CD14-positive monocyte (primary cell): ENCODE results near the gene ABO. TPM values are rescaled to one million over a fixed set of nuclear protein-coding genes. Genes with fewer than 3 reads are reported as not detected.
"Not testable (repeated sequence)": the region's sequence is repeated elsewhere in the genome, so short reads cannot be mapped to it uniquely, and the experiment has no call there.

Experiments
- DNase-seq, 3 donors: peaks; one replicate each; pipeline ENCODE4 v3.0.0-alpha.2; 2011 to 2022
- H2AFZ ChIP-seq: 2 replicates; pipeline ENCODE4 v1.6.0; 2012; ENCODE audit warnings: mild to moderate bottlenecking, low read depth, low read length, inconsistent platforms; ENCODE audit not compliant: insufficient read depth, poor library complexity, severe bottlenecking
- H3K27ac ChIP-seq, 2 donors: 1 replicate in 1 of 2; 2 replicates in 1 of 2; pipeline ENCODE4 v1.5.1; 2012 to 2013; ENCODE audit warnings: low read length in 2 of 2, control low read depth in 1 of 2, inconsistent platforms in 1 of 2, low read depth in 1 of 2, mild to moderate bottlenecking in 1 of 2
- H3K27me3 ChIP-seq, 2 donors: one replicate each; pipeline versions ENCODE4 v1.6.0 to v1.6.1; 2011 to 2013; ENCODE audit warnings: low read length in 2 of 2; ENCODE audit not compliant: control insufficient read depth in 2 of 2, insufficient read depth in 2 of 2
- H3K36me3 ChIP-seq, 2 donors: replicated peaks in 1 of 2; 1 replicate in 1 of 2; 2 replicates in 1 of 2; pipeline versions ENCODE4 v1.5.1 to v1.6.1; 2012 to 2013; ENCODE audit warnings: low read length in 2 of 2, control low read depth in 1 of 2, inconsistent platforms in 1 of 2, mild to moderate bottlenecking in 1 of 2; ENCODE audit not compliant: insufficient read depth in 2 of 2, control insufficient read depth in 1 of 2
- H3K4me1 ChIP-seq, 2 donors: 1 replicate in 1 of 2; 2 replicates in 1 of 2; pipeline versions ENCODE4 v1.5.1 to v1.6.1; 2012 to 2013; ENCODE audit warnings: low read length in 2 of 2, control low read depth in 1 of 2, inconsistent platforms in 1 of 2, mild to moderate bottlenecking in 1 of 2, moderate library complexity in 1 of 2; ENCODE audit not compliant: insufficient read depth in 2 of 2, control insufficient read depth in 1 of 2
- H3K4me2 ChIP-seq: replicated peaks from 2 replicates; pipeline ENCODE3; 2012; ENCODE audit warnings: low read length, moderate library complexity, mild to moderate bottlenecking; ENCODE audit not compliant: poor library complexity, severe bottlenecking; ENCODE audit errors: extremely low read depth
- H3K4me3 ChIP-seq, 3 experiments: fragments of 200-600 bp in 1 of 3; sonication (generic) in 1 of 3; replicated peaks in 1 of 3; 1 replicate in 2 of 3; 2 replicates in 1 of 3; pipeline ENCODE4 v1.5.1; 2011 to 2013; ENCODE audit warnings: low read length in 3 of 3, mild to moderate bottlenecking in 3 of 3, control low read depth in 2 of 3, low read depth in 2 of 3, inconsistent platforms in 1 of 3, moderate library complexity in 1 of 3
- H3K79me2 ChIP-seq: 2 replicates; pipeline ENCODE4 v1.6.0; 2012; ENCODE audit warnings: mild to moderate bottlenecking, control low read depth, inconsistent platforms, low read length, moderate library complexity; ENCODE audit not compliant: insufficient read depth
- H3K9ac ChIP-seq: 2 replicates; pipeline ENCODE4 v1.6.0; 2017; ENCODE audit warnings: low read length, mild to moderate bottlenecking; ENCODE audit not compliant: insufficient read depth, poor library complexity, severe bottlenecking
- H3K9me3 ChIP-seq, 2 donors: replicated peaks in 1 of 2; 1 replicate in 1 of 2; 2 replicates in 1 of 2; pipeline versions ENCODE4 v1.5.1 to v1.6.1; 2012 to 2013; ENCODE audit warnings: low read length in 2 of 2, control low read depth in 1 of 2; ENCODE audit not compliant: control insufficient read depth in 1 of 2, insufficient read depth in 1 of 2
- H4K20me1 ChIP-seq: 2 replicates; pipeline ENCODE4 v1.6.0; 2012; ENCODE audit warnings: mild to moderate bottlenecking, low read length, control low read depth, moderate library complexity; ENCODE audit not compliant: insufficient read depth
- H3K27ac Mint-ChIP-seq, 7 donors: one replicate each; pipeline ENCODE4 v1.8.0; 2020; ENCODE audit warnings: mild to moderate bottlenecking in 7 of 7, mixed read lengths in 7 of 7, moderate library complexity in 6 of 7, inconsistent platforms in 2 of 7
- H3K27me3 Mint-ChIP-seq, 3 donors: one replicate each; pipeline ENCODE4 v1.8.0; 2021 to 2022; ENCODE audit warnings: low read depth in 3 of 3, mild to moderate bottlenecking in 3 of 3, mixed read lengths in 3 of 3, moderate library complexity in 3 of 3, inconsistent platforms in 1 of 3
- H3K36me3 Mint-ChIP-seq, 2 donors: one replicate each; pipeline ENCODE4 v1.8.0; 2020; ENCODE audit warnings: mixed read lengths in 2 of 2, inconsistent platforms in 1 of 2, mild to moderate bottlenecking in 1 of 2
- H3K4me1 Mint-ChIP-seq: one replicate; pipeline ENCODE4 v1.8.0; 2020; ENCODE audit warnings: mild to moderate bottlenecking, mixed read lengths
- H3K4me3 Mint-ChIP-seq, 2 donors: one replicate each; pipeline ENCODE4 v1.8.0; 2020; ENCODE audit warnings: mild to moderate bottlenecking in 2 of 2, mixed read lengths in 2 of 2, moderate library complexity in 1 of 2
- H3K9me3 Mint-ChIP-seq, 7 donors: one replicate each; pipeline ENCODE4 v1.8.0; 2020 to 2022; ENCODE audit warnings: mixed read lengths in 7 of 7, mild to moderate bottlenecking in 6 of 7, moderate library complexity in 6 of 7, inconsistent platforms in 2 of 7
- CTCF ChIP-seq: fragments of 200-600 bp; IDR thresholded peaks from one replicate; pipeline ENCODE4 v1.8.0; 2022; ENCODE audit warnings: antibody characterized with exemption, mild to moderate bottlenecking
- WGBS: methylation state at CpG from one replicate; pipeline ENCODE4 v1.1.5; 2013; ENCODE audit warnings: missing lambda C conversion rate; ENCODE audit not compliant: insufficient coverage; 5-methylcytosine and 5-hydroxymethylcytosine counted together
- intact Hi-C, 2 donors: fragments of 100-400 bp; cut with micrococcal nuclease; formaldehyde crosslinking; loops; one replicate each; pipeline versions ENCODE4 v1.15.0 to v1.15.1; 2023
- polyA plus RNA-seq, 3 donors: library from polyadenylated mRNA; depleted of rRNA in 1 of 3; unstranded in 2 of 3; stranded (reverse) in 1 of 3; fragments of 300-500 nt in 2 of 3; fragments of >200 nt in 1 of 3; fragmentation: Illumina TruSeq in 2 of 3; gene quantifications; 1 replicate in 2 of 3; 2 replicates in 1 of 3; pipeline ENCODE4 v1.2.3, GENCODE V29; 2012 to 2021

ABO gene
- polyA plus RNA-seq, 3 donors = 0.50 to 2.1 TPM; not detected in 1

GRCh38 chr9:133252301-133253020, 22.5 kb downstream of the ABO start:
- Histone ChIP-seq H4K20me1 (no peaks in the 10 kb centered on the region), H3K9ac (no peak overlapping the region), H3K9me3 (no peaks in the 10 kb centered on the region), H3K36me3 (no peaks in the 10 kb centered on the region), H3K4me1 (peaks cover 0 to 13% of the 10 kb centered on the region in 2 donors), H3K4me3 (no peak overlapping the region), H3K79me2 (no peaks in the 10 kb centered on the region), H3K4me2 (no peak overlapping the region), H3K27me3 (peaks cover 0 to 3% of the 10 kb centered on the region in 2 donors), H3K27ac (no peak overlapping the region), H2AFZ (no peak overlapping the region)
- H3K9me3 Mint-ChIP-seq = peaks cover 0 to 3% (median 0%) of the 10 kb centered on the region in 7 donors
- H3K27me3 Mint-ChIP-seq = peaks cover 0 to 4% (median 2%) of the 10 kb centered on the region in 3 donors
- no peak for DNase-seq
- no peaks in the 10 kb centered on the region for H3K36me3 Mint-ChIP-seq
- H3K27ac Mint-ChIP-seq = no peak overlapping the region
- WGBS = 84% methylated on average over 4 of the region's 16 CpGs
- no peak for TF ChIP-seq CTCF
- intact Hi-C loops = no loop called here
- H3K4me1 Mint-ChIP-seq = peaks cover 4% of the 10 kb centered on the region
- H3K4me3 Mint-ChIP-seq = no peak overlapping the region

- peaks cover 0 to 13% of the 10 kb centered on the region in 2 donors for H3K4me1 ChIP-seq
- no peak overlapping the region for H3K4me2 ChIP-seq
- H3K36me3 Mint-ChIP-seq = no peaks in the 10 kb centered on the region
- H3K4me3 ChIP-seq = no peak overlapping the region
- peaks cover 0 to 2% (median 2%) of the 10 kb centered on the region in 3 donors for H3K27me3 Mint-ChIP-seq
- H3K9me3 ChIP-seq = no peaks in the 10 kb centered on the region
- H3K27ac ChIP-seq = no peak overlapping the region
- H4K20me1 ChIP-seq = no peaks in the 10 kb centered on the region
- H3K79me2 ChIP-seq = no peaks in the 10 kb centered on the region
- H3K9ac ChIP-seq = no peak overlapping the region
- no peak overlapping the region for H3K4me3 Mint-ChIP-seq
- DNase-seq = no peak
- peaks cover 3% of the 10 kb centered on the region for H3K4me1 Mint-ChIP-seq
- no peak overlapping the region for H2AFZ ChIP-seq
- H3K27me3 ChIP-seq = peaks cover 0 to 3% of the 10 kb centered on the region in 2 donors
- WGBS = 78% methylated on average over 8 of the region's 11 CpGs
- H3K36me3 ChIP-seq = no peaks in the 10 kb centered on the region
- TF ChIP-seq CTCF = no peak
- peaks cover 0 to 3% (median 0%) of the 10 kb centered on the region in 7 donors for H3K9me3 Mint-ChIP-seq
- intact Hi-C loops = no loop called here
- no peak overlapping the region for H3K27ac Mint-ChIP-seq
These were observed 23.2 kb downstream of the ABO start for GRCh38 chr9:133251773-133252172.

GRCh38 chr9:133251221-133251620, 23.8 kb downstream of the ABO start:
- H3K27ac ChIP-seq, H3K27me3 Mint-ChIP-seq, intact Hi-C loops, H3K9me3 Mint-ChIP-seq, H3K36me3 Mint-ChIP-seq, H4K20me1 ChIP-seq, H3K4me3 Mint-ChIP-seq, H3K9ac ChIP-seq, H3K36me3 ChIP-seq, H3K27me3 ChIP-seq, H2AFZ ChIP-seq, H3K4me1 Mint-ChIP-seq, H3K4me3 ChIP-seq, DNase-seq, H3K4me2 ChIP-seq, H3K27ac Mint-ChIP-seq, H3K9me3 ChIP-seq, H3K79me2 ChIP-seq: not testable (repeated sequence)
- WGBS = no CpG with 5 or more reads among the region's 6 CpGs
- peaks cover 0 to 13% of the 10 kb centered on the region in 2 donors for H3K4me1 ChIP-seq
